Neutrophil (primary cell): ENCODE data around the gene ORAI2.

ENCODE experiments used
- H3K27ac ChIP-seq: fragments of 200-600 bp; sonication (generic); 2 replicates; pipeline ENCODE4 v1.5.1; 2016; ENCODE audit warnings: mild to moderate bottlenecking, moderate library complexity
- H3K27me3 ChIP-seq: fragments of 200-600 bp; sonication (generic); 2 replicates; pipeline ENCODE4 v1.6.0; 2016; ENCODE audit warnings: mild to moderate bottlenecking
- H3K36me3 ChIP-seq: fragments of 200-600 bp; sonication (generic); 2 replicates; pipeline ENCODE4 v1.5.1; 2017
- H3K4me1 ChIP-seq, 2 experiments: fragments of 200-600 bp in 1 of 2; sonication (generic) in 1 of 2; 1 replicate in 1 of 2; 2 replicates in 1 of 2; pipeline versions ENCODE4 v1.5.1 to v1.6.1; 2013 to 2016; ENCODE audit warnings: low read depth in 1 of 2, low read length in 1 of 2, mild to moderate bottlenecking in 1 of 2, moderate library complexity in 1 of 2; ENCODE audit not compliant: control insufficient read depth in 1 of 2, insufficient read depth in 1 of 2
- H3K4me3 ChIP-seq, 2 experiments: fragments of 200-600 bp in 1 of 2; sonication (generic) in 1 of 2; 1 replicate in 1 of 2; 2 replicates in 1 of 2; pipeline ENCODE4 v1.5.1; 2013 to 2016; ENCODE audit warnings: low read depth in 1 of 2, low read length in 1 of 2, mild to moderate bottlenecking in 1 of 2, moderate library complexity in 1 of 2
- H3K9me3 ChIP-seq: fragments of 200-600 bp; sonication (generic); 2 replicates; pipeline ENCODE4 v1.5.1; 2016
- TF ChIP-seq, protein P1 (sequence below): fragments of 200-600 bp; sonication (generic); IDR thresholded peaks from 2 replicates; pipeline ENCODE4 v1.5.1; 2016; ENCODE audit warnings: antibody characterized with exemption

The ORAI2 gene

GRCh38 chr7:102433219-102434038 is at the start of gene ORAI2:
TSS of gene ORAI2 (plus strand) at chr7:102433575. CDS start at chr7:102438957, 5,382 bp downstream.
- Histone ChIP-seq H3K27ac (peak within 1 kb of the TSS; percentile 99), H3K27me3 (no peaks in the 10 kb centered on the region), H3K4me3 (peak within 1 kb of the TSS; percentile 88 to 95), H3K36me3 (peaks cover 27% of the 10 kb centered on the region), H3K9me3 (no peaks in the 10 kb centered on the region), H3K4me1 (peaks cover 74% of the 10 kb centered on the region in 2 experiments)
- TF ChIP-seq, protein P1, sequence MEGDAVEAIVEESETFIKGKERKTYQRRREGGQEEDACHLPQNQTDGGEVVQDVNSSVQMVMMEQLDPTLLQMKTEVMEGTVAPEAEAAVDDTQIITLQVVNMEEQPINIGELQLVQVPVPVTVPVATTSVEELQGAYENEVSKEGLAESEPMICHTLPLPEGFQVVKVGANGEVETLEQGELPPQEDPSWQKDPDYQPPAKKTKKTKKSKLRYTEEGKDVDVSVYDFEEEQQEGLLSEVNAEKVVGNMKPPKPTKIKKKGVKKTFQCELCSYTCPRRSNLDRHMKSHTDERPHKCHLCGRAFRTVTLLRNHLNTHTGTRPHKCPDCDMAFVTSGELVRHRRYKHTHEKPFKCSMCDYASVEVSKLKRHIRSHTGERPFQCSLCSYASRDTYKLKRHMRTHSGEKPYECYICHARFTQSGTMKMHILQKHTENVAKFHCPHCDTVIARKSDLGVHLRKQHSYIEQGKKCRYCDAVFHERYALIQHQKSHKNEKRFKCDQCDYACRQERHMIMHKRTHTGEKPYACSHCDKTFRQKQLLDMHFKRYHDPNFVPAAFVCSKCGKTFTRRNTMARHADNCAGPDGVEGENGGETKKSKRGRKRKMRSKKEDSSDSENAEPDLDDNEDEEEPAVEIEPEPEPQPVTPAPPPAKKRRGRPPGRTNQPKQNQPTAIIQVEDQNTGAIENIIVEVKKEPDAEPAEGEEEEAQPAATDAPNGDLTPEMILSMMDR: peak; percentile 25

DNA sequence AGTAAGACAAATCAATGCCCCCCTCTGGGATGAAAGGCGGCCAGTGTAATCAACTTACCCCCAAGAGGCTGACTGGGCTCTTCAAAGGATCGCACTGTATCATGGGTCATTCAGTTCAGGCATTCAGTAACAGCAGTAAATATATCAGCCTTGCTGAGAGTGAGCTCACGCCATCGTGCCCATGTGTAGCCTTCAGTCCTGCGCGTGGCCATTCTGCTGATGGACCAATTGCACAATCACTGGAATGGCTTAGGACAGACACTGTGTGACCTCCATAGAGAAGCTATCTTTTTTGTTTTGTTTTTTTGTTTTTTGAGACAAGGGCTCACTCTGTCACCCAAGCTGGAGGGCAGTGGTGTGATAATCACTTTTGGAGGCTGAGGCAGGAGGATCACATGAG is 46.3 kb upstream of the ORAI2 start:
- Histone ChIP-seq H3K27me3 (no peaks in the 10 kb centered on the region), H3K4me3 (no peak overlapping the region), H3K27ac (no peak overlapping the region), H3K9me3 (no peaks in the 10 kb centered on the region), H3K36me3 (peaks cover 7% of the 10 kb centered on the region), H3K4me1 (peaks cover 0 to 7% of the 10 kb centered on the region in 2 experiments)
- TF ChIP-seq, protein P1: no peak

- Histone ChIP-seq H3K36me3 (peaks cover 7% of the 10 kb centered on the region), H3K9me3 (no peaks in the 10 kb centered on the region), H3K4me3 (no peak overlapping the region), H3K27ac (no peak overlapping the region), H3K4me1 (no peaks in the 10 kb centered on the region), H3K27me3 (no peaks in the 10 kb centered on the region)
- TF ChIP-seq, protein P1: no peak
Observed at GRCh38 chr7:102389810-102390209, 43.6 kb upstream of the ORAI2 start.

DNA sequence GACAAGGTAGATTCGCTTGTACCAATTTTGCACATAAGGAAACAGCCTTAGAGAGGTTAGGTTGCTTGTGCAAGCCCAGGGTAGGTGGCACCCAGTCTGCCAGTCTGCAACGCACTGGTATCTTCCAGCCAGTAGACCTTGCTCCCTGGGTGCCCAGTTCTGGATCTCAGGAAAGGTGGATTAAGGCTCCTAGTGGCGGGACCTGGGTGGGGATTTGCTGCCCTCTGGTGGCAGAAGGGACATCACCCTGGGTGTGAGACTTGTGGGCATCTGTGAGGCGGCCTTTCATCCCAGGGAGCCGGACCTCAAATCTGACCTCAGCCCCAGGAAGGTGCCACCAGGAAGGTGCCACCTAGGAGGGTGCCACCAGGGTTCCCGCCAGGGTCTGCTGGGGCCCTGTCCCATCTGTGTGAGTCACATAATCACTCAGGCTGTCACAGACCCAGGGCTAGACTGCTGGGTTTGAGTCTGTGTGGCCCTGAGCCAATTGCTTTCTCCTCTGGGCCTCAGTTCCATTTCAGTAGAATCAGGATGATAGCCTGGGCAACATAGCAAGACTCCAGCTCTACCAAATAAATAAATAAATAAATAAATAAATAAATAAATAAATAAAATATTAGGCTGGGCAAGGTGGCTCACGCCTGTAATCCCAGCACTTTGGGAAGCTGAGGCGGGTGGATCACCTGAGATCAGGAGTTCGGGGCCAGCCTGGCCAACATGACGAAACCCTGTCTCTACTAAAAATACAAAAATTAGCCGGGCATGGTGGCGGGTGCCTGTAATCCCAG is 42.5 kb upstream of the ORAI2 start:
- no peaks in the 10 kb centered on the region for H3K27me3 ChIP-seq
- peaks cover 4 to 6% of the 10 kb centered on the region in 2 experiments for H3K4me1 ChIP-seq
- TF ChIP-seq, protein P1: peak; percentile 80
- no peak overlapping the region for H3K27ac ChIP-seq
- H3K9me3 ChIP-seq: no peaks in the 10 kb centered on the region
- H3K4me3 ChIP-seq: no peak overlapping the region
- peaks cover 7% of the 10 kb centered on the region for H3K36me3 ChIP-seq

- Histone ChIP-seq H3K4me3 (no peak overlapping the region), H3K36me3 (no peaks in the 10 kb centered on the region), H3K4me1 (peaks cover 14 to 16% of the 10 kb centered on the region in 2 experiments), H3K27me3 (no peaks in the 10 kb centered on the region), H3K9me3 (no peaks in the 10 kb centered on the region), H3K27ac (no peak overlapping the region)
- TF ChIP-seq, protein P1: no peak
Observed at GRCh38 chr7:102392330-102392729, 41.0 kb upstream of the ORAI2 start.
